Adrenal gland (tissue), 12 donors: ENCODE results near the gene CPPED1. TPM values are rescaled to one million over a fixed set of nuclear protein-coding genes. Genes with fewer than 3 reads are reported as not detected.

Source experiments
- DNase-seq, 7 donors: peaks; one replicate each; pipeline ENCODE4 v3.0.0-alpha.2; 2019 to 2020
- H3K27ac ChIP-seq, 5 donors: fragments of 200-600 bp; sonication (generic) in 4 of 5; 1 replicate in 3 of 5; 2 replicates in 2 of 5; pipeline versions ENCODE4 v1.5.1 to v1.8.0; 2016 to 2020; ENCODE audit warnings: mild to moderate bottlenecking in 1 of 5
- H3K27me3 ChIP-seq: fragments of 200-600 bp; 2 replicates; pipeline ENCODE4 v1.8.0; 2021
- H3K36me3 ChIP-seq, 2 donors: fragments of 200-600 bp; replicated peaks in 1 of 2; 1 replicate in 1 of 2; 2 replicates in 1 of 2; pipeline versions ENCODE4 v1.5.1 to v1.8.0; 2018 to 2022
- H3K4me1 ChIP-seq, 2 donors: fragments of 200-600 bp; replicated peaks in 1 of 2; 1 replicate in 1 of 2; 2 replicates in 1 of 2; pipeline versions ENCODE4 v1.5.1 to v1.8.0; 2018 to 2021
- H3K4me3 ChIP-seq, 4 donors: fragments of 200-600 bp; sonication (generic) in 3 of 4; one replicate each; pipeline ENCODE4 v1.5.1; 2016 to 2018
- H3K9me3 ChIP-seq, 3 donors: fragments of 200-600 bp; sonication (generic) in 1 of 3; replicated peaks in 1 of 3; 1 replicate in 2 of 3; 2 replicates in 1 of 3; pipeline versions ENCODE4 v1.5.1 to v1.8.0; 2016 to 2021
- CTCF ChIP-seq, 6 experiments: fragments of 450-650 bp in 4 of 6; fragments of 200-600 bp in 2 of 6; sonication (generic) in 1 of 6; IDR thresholded peaks; 1 replicate in 5 of 6; 2 replicates in 1 of 6; pipeline versions ENCODE4 v1.5.1 to v1.8.0; 2016 to 2021; ENCODE audit warnings: antibody characterized with exemption in 6 of 6, mild to moderate bottlenecking in 2 of 6, moderate library complexity in 1 of 6
- POLR2A ChIP-seq, 2 donors: fragments of 450-650 bp; IDR thresholded peaks; one replicate each; pipeline ENCODE4 v1.6.1; 2017; ENCODE audit warnings: antibody characterized with exemption in 2 of 2, mild to moderate bottlenecking in 2 of 2, moderate library complexity in 1 of 2
- WGBS, 4 donors: extraction: QIAGEN DNeasy Blood & Tissue Kit in 2 of 4; methylation state at CpG; one replicate each; pipeline versions ENCODE4 v1.1.5 to v1.1.7; 2013 to 2017; 5-methylcytosine and 5-hydroxymethylcytosine counted together
- intact Hi-C, 2 donors: fragments of 100-400 bp; cut with DNase I; formaldehyde crosslinking; loops; one replicate each; pipeline versions ENCODE4 v1.14.1 to v1.15.0; 2022 to 2023
- polyA plus RNA-seq, 3 donors: library from polyadenylated mRNA; stranded (reverse); fragments of 200-250 nt in 2 of 3; fragments of 350-450 nt in 1 of 3; fragmentation: Illumina TruSeq in 1 of 3; extraction: RNeasy Lipid Tissue Mini Kit (QIAGEN cat#74804) in 1 of 3; gene quantifications; one replicate each; pipeline ENCODE4 v1.2.3, GENCODE V29; 2013 to 2014
- total RNA-seq, 9 donors: library from RNA; depleted of rRNA in 4 of 9; stranded (reverse); fragments of >200 nt in 4 of 9; fragments of 120-200 nt in 1 of 9; fragmentation: NEBNext Ultra II Directional in 1 of 9; extraction: Animal tissue kit (Norgen Biotek cat#: 25700) in 1 of 9; gene quantifications; one replicate each; pipeline versions ENCODE4 v1.1.0 to v1.2.4, GENCODE V29; 2013 to 2023
- donor health status: healthy with polysubstance abuse.
- donor health status: Bipolar disorder and iron deficiency.
- donor health status: DM: yes; HTN: yes; CAD: no.
- donor health status: DM: no; HTN: no; CAD: no.
- donor health status: DM: no; HTN: no; CAD: no.
- donor health status: DM: yes; HTN: yes; CAD: no.

CPPED1 gene
- total and polyA plus RNA-seq, 12 donors, result 8.1 to 38.1 (median 14.2) TPM

GRCh38 chr16:12629271-12629670 lies 174.4 kb downstream of the CPPED1 start:
- no peaks in the 10 kb centered on the region for H3K27me3 ChIP-seq
- TF ChIP-seq POLR2A (IDR thresholded peaks at IDR 0.05) (no peak), CTCF (IDR thresholded peaks at IDR 0.05) (no peak)
- intact Hi-C loops, result no loop called here
- no peaks in the 10 kb centered on the region for H3K4me1 ChIP-seq
- H3K4me3 ChIP-seq, result no peak overlapping the region
- DNase-seq, result no peak
- H3K36me3 ChIP-seq, result no peaks in the 10 kb centered on the region
- no peaks in the 10 kb centered on the region for H3K9me3 ChIP-seq
- WGBS, 4 donors, result 82 to 87% (median 87%) methylated on average over 1 to 9 of the region's 9 CpGs
- no peak overlapping the region for H3K27ac ChIP-seq

GRCh38 chr16:12628536-12628935 lies 175.2 kb downstream of the CPPED1 start:
- 9 to 27% (median 20%) methylated on average over 2 of the region's 2 CpGs for WGBS, 4 donors
- no peak overlapping the region for H3K4me3 ChIP-seq
- no peak for DNase-seq
- H3K36me3 ChIP-seq, result no peaks in the 10 kb centered on the region
- H3K27me3 ChIP-seq, result no peaks in the 10 kb centered on the region
- intact Hi-C loops, result no loop called here
- TF ChIP-seq CTCF (IDR thresholded peaks at IDR 0.05) (no peak), POLR2A (IDR thresholded peaks at IDR 0.05) (no peak)
- H3K4me1 ChIP-seq, result no peaks in the 10 kb centered on the region
- no peaks in the 10 kb centered on the region for H3K9me3 ChIP-seq
- H3K27ac ChIP-seq, result no peak overlapping the region

GRCh38 chr16:12627394-12627793 lies 176.3 kb downstream of the CPPED1 start:
- Histone ChIP-seq H3K4me3 (no peak overlapping the region), H3K4me1 (no peaks in the 10 kb centered on the region), H3K36me3 (no peaks in the 10 kb centered on the region), H3K27ac (no peak overlapping the region), H3K9me3 (no peaks in the 10 kb centered on the region), H3K27me3 (no peaks in the 10 kb centered on the region)
- no peak for DNase-seq
- TF ChIP-seq CTCF (IDR thresholded peaks at IDR 0.05) (no peak), POLR2A (IDR thresholded peaks at IDR 0.05) (no peak)
- intact Hi-C loops, result no loop called here
- 64 to 79% (median 76%) methylated on average over 3 of the region's 3 CpGs for WGBS, 4 donors

GRCh38 chr16:12626411-12626810 lies 177.3 kb downstream of the CPPED1 start:
- no peaks in the 10 kb centered on the region for H3K36me3 ChIP-seq
- no peak overlapping the region for H3K4me3 ChIP-seq
- H3K27me3 ChIP-seq, result no peaks in the 10 kb centered on the region
- no peak for DNase-seq
- TF ChIP-seq CTCF (IDR thresholded peaks at IDR 0.05), result no peak
- no peak for TF ChIP-seq POLR2A (IDR thresholded peaks at IDR 0.05)
- H3K9me3 ChIP-seq, result no peaks in the 10 kb centered on the region
- no peak overlapping the region for H3K27ac ChIP-seq
- H3K4me1 ChIP-seq, result no peaks in the 10 kb centered on the region
- WGBS, 4 donors, result 64 to 75% (median 70%) methylated on average over 4 of the region's 4 CpGs
- intact Hi-C loops, result no loop called here
